COR-L47 (cell line): ENCODE data around the gene MDN1.
A peak's percentile ranks its signal among the peaks of the same experiment; 100 is the strongest.

ENCODE experiments used
- DNase-seq: peaks from one replicate; lab custom pipeline; 2025; lab: John Stamatoyannopoulos, UW

The MDN1 gene

GRCh38 chr6:89692256-89692655, 127.3 kb downstream of the MDN1 start:
- no peak for DNase-seq

- DNase-seq: peak; percentile 12
These were observed 128.7 kb downstream of the MDN1 start for GRCh38 chr6:89690944-89691324.

GRCh38 chr6:89689732-89690131, 129.9 kb downstream of the MDN1 start:
- DNase-seq: peak; percentile 26

- no peak for DNase-seq
These were observed 131.3 kb downstream of the MDN1 start for GRCh38 chr6:89688328-89688727.

GRCh38 chr6:89685311-89685710, 134.3 kb downstream of the MDN1 start:
- DNase-seq: no peak

- DNase-seq: no peak
These were observed 136.6 kb downstream of the MDN1 start for GRCh38 chr6:89682991-89683390.

GRCh38 chr6:89681983-89682564, 137.5 kb downstream of the MDN1 start:
- no peak for DNase-seq

GRCh38 chr6:89680551-89680950, 139.0 kb downstream of the MDN1 start:
- DNase-seq: no peak

GRCh38 chr6:89680150-89680549, 139.4 kb downstream of the MDN1 start:
- DNase-seq: peak; percentile 38

GRCh38 chr6:89679215-89680120, 140.1 kb downstream of the MDN1 start:
- no peak for DNase-seq

GRCh38 chr6:89678531-89678930, 141.1 kb downstream of the MDN1 start:
- DNase-seq: no peak

GRCh38 chr6:89675949-89676748, 143.4 kb downstream of the MDN1 start:
- no peak for DNase-seq

- no peak for DNase-seq
These were observed 148.5 kb downstream of the MDN1 start for GRCh38 chr6:89670935-89671565.

- DNase-seq: no peak
These were observed 150.6 kb downstream of the MDN1 start for GRCh38 chr6:89669002-89669401.

GRCh38 chr6:89667872-89668556, 151.6 kb downstream of the MDN1 start:
- no peak for DNase-seq

- no peak for DNase-seq
These were observed 156.9 kb downstream of the MDN1 start for GRCh38 chr6:89662659-89663223.

- no peak for DNase-seq
These were observed 158.0 kb downstream of the MDN1 start for GRCh38 chr6:89661559-89661958.

GRCh38 chr6:89660981-89661380, 158.6 kb downstream of the MDN1 start:
- DNase-seq: no peak

- no peak for DNase-seq
These were observed 162.0 kb downstream of the MDN1 start for GRCh38 chr6:89657445-89658158.

- DNase-seq: no peak
These were observed 164.5 kb downstream of the MDN1 start for GRCh38 chr6:89655122-89655521.

- no peak for DNase-seq
These were observed 169.0 kb downstream of the MDN1 start for GRCh38 chr6:89650579-89650978.
